GM12878 (cell line): ENCODE data around the gene IGFBP6.

ENCODE experiments used
- ASH2L ChIP-seq: fragments of 300-600, 200-600 bp; sonication (generic); IDR thresholded peaks from 2 replicates; pipeline ENCODE4 v1.6.1; 2017; ENCODE audit warnings: low read depth, mild to moderate bottlenecking, borderline replicate concordance
- CREB1 ChIP-seq: IDR thresholded peaks from 2 replicates; pipeline ENCODE4 v1.6.1; 2012; ENCODE audit warnings: low read depth, mild to moderate bottlenecking, inconsistent platforms
- EGR1 ChIP-seq, 2 experiments: IDR thresholded peaks; 1 replicate in 1 of 2; 2 replicates in 1 of 2; pipeline ENCODE4 v1.6.1; 2011 to 2012; ENCODE audit warnings: low read depth in 2 of 2, low read length in 2 of 2, borderline replicate concordance in 1 of 2, mild to moderate bottlenecking in 1 of 2, moderate library complexity in 1 of 2
- EP300 ChIP-seq, 2 experiments: fragments of 150-350 bp in 1 of 2; IDR thresholded peaks; 2 replicates each; pipeline ENCODE4 v1.6.1; 2011 to 2012; ENCODE audit warnings: low read depth in 2 of 2, low read length in 2 of 2, borderline replicate concordance in 1 of 2, improper control_type of control experiment in 1 of 2, inconsistent platforms in 1 of 2; ENCODE audit not compliant: control insufficient read depth in 1 of 2
- EZH2 ChIP-seq: IDR thresholded peaks from 2 replicates; pipeline ENCODE4 v1.6.1; 2012; ENCODE audit warnings: low read depth, mild to moderate bottlenecking, control low read depth, inconsistent platforms, low read length, borderline replicate concordance; ENCODE audit not compliant: control insufficient read depth
- POLR2A ChIP-seq: IDR thresholded peaks from 2 replicates; pipeline ENCODE4 v1.6.1; 2011; ENCODE audit warnings: low read depth, mild to moderate bottlenecking, low read length
- RAD21 ChIP-seq: IDR thresholded peaks from 2 replicates; pipeline ENCODE4 v1.6.1; 2011; ENCODE audit warnings: mild to moderate bottlenecking, low read depth, low read length, moderate library complexity; ENCODE audit not compliant: insufficient read depth
- RCOR1 ChIP-seq: conservative IDR thresholded peaks from 2 replicates; pipeline ENCODE4 v1.6.1; 2012; ENCODE audit warnings: low read depth, low read length, improper control_type of control experiment
- SIN3A ChIP-seq: IDR thresholded peaks from 2 replicates; pipeline ENCODE4 v1.6.1; 2012; ENCODE audit warnings: low read depth, low read length, improper control_type of control experiment
- SMARCA5 ChIP-seq: fragments of 450-650 bp; IDR thresholded peaks from 2 replicates; pipeline ENCODE4 v1.6.1; 2017; ENCODE audit warnings: mild to moderate bottlenecking
- SP1 ChIP-seq: IDR thresholded peaks from one replicate; pipeline ENCODE4 v1.6.1; 2011; ENCODE audit warnings: low read depth, low read length
- SRF ChIP-seq, 2 experiments: IDR thresholded peaks; 2 replicates each; pipeline ENCODE4 v1.6.1; 2011; ENCODE audit warnings: low read depth in 2 of 2, low read length in 2 of 2, mild to moderate bottlenecking in 1 of 2, moderate library complexity in 1 of 2
- TF ChIP-seq, protein P1 (sequence below): fragments of 450-650 bp; IDR thresholded peaks from 2 replicates; pipeline ENCODE4 v1.6.1; 2017; ENCODE audit warnings: mild to moderate bottlenecking, moderate library complexity
- TF ChIP-seq, protein P2 (sequence below), 3 experiments: IDR thresholded peaks in 2 of 3; conservative IDR thresholded peaks in 1 of 3; 2 replicates each; pipeline ENCODE4 v1.5.1; 2011; ENCODE audit warnings: low read depth in 3 of 3, low read length in 3 of 3, mild to moderate bottlenecking in 3 of 3, control low read depth in 2 of 3, moderate library complexity in 2 of 3, inconsistent platforms in 1 of 3, mixed read lengths in 1 of 3; ENCODE audit not compliant: control insufficient read depth in 2 of 3, insufficient read depth in 1 of 3; ENCODE audit errors: extremely low read depth in 1 of 3

DNA sequence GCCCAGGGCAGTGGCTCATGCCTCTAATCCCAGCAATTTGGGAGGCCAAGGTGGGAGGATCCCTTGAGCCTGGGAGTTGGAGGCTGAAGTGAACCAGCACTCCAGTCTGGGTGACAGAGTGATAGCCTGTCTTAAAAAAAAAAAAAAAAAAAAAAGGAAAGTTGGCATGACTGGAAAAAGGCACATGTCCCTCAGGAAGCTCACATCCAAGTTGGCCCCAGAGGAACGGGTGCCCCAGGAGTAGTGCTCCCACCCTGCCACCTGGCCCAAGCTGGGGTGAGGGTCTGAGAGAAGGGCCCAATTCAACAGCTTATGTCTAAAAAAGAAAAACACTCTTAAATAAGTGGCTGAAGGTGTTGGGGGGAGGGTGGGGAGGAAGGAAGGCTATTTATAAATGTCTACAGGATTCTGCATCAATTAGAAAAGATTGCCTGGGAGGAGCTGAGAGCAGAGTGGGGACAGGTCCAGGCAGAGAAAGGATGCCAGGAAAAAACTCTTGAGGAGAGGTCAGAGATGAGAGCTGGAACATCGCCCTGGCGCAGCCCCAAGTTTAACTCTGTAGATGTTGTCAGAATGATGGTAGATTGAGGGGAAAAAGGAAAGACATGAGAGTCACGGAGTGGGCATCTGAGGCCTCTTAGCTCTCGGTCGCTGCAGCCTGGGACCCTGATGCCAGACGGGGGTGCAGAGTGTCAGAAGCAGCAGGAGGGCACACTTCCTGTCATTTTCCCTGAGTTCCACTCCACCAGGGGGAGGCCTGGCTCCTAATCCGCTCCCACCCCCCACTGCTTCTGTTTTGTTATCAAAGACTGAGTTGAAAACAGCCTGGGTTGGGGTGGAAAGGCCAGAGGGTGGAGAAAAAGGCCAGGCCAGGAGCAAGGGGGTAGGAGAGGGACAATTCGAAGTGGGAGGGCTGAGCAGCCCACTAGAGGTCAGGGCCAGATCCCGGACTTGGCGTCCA is 25.6 kb upstream of the IGFBP6 start:
- TF ChIP-seq ASH2L: no peak
- no peak for TF ChIP-seq SMARCA5
- TF ChIP-seq, protein P1, sequence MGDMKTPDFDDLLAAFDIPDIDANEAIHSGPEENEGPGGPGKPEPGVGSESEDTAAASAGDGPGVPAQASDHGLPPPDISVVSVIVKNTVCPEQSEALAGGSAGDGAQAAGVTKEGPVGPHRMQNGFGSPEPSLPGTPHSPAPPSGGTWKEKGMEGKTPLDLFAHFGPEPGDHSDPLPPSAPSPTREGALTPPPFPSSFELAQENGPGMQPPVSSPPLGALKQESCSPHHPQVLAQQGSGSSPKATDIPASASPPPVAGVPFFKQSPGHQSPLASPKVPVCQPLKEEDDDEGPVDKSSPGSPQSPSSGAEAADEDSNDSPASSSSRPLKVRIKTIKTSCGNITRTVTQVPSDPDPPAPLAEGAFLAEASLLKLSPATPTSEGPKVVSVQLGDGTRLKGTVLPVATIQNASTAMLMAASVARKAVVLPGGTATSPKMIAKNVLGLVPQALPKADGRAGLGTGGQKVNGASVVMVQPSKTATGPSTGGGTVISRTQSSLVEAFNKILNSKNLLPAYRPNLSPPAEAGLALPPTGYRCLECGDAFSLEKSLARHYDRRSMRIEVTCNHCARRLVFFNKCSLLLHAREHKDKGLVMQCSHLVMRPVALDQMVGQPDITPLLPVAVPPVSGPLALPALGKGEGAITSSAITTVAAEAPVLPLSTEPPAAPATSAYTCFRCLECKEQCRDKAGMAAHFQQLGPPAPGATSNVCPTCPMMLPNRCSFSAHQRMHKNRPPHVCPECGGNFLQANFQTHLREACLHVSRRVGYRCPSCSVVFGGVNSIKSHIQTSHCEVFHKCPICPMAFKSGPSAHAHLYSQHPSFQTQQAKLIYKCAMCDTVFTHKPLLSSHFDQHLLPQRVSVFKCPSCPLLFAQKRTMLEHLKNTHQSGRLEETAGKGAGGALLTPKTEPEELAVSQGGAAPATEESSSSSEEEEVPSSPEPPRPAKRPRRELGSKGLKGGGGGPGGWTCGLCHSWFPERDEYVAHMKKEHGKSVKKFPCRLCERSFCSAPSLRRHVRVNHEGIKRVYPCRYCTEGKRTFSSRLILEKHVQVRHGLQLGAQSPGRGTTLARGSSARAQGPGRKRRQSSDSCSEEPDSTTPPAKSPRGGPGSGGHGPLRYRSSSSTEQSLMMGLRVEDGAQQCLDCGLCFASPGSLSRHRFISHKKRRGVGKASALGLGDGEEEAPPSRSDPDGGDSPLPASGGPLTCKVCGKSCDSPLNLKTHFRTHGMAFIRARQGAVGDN: no peak
- no peak for TF ChIP-seq EP300 (IDR thresholded peaks at IDR 0.05; ENCODE audit: borderline replicate concordance in 1 of 2, control insufficient read depth in 1 of 2, low read depth in 2 of 2, low read length in 2 of 2)
- TF ChIP-seq SRF (IDR thresholded peaks at IDR 0.05; ENCODE audit: low read depth in 2 of 2, low read length in 2 of 2): no peak
- TF ChIP-seq RCOR1: no peak
- TF ChIP-seq SP1: no peak
- TF ChIP-seq, protein P2, sequence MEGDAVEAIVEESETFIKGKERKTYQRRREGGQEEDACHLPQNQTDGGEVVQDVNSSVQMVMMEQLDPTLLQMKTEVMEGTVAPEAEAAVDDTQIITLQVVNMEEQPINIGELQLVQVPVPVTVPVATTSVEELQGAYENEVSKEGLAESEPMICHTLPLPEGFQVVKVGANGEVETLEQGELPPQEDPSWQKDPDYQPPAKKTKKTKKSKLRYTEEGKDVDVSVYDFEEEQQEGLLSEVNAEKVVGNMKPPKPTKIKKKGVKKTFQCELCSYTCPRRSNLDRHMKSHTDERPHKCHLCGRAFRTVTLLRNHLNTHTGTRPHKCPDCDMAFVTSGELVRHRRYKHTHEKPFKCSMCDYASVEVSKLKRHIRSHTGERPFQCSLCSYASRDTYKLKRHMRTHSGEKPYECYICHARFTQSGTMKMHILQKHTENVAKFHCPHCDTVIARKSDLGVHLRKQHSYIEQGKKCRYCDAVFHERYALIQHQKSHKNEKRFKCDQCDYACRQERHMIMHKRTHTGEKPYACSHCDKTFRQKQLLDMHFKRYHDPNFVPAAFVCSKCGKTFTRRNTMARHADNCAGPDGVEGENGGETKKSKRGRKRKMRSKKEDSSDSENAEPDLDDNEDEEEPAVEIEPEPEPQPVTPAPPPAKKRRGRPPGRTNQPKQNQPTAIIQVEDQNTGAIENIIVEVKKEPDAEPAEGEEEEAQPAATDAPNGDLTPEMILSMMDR (IDR thresholded peaks at IDR 0.05 in 2 of 3, conservative IDR thresholded peaks at IDR 0.05 in 1 of 3; ENCODE audit: control insufficient read depth in 2 of 3, extremely low read depth in 1 of 3, insufficient read depth in 1 of 3, low read depth in 3 of 3, low read length in 3 of 3): no peak
- no peak for TF ChIP-seq SIN3A
- TF ChIP-seq EGR1 (IDR thresholded peaks at IDR 0.05; ENCODE audit: borderline replicate concordance in 1 of 2, low read depth in 2 of 2, low read length in 2 of 2): no peak
- TF ChIP-seq EZH2: no peak
- no peak for TF ChIP-seq RAD21
- TF ChIP-seq CREB1: no peak
- no peak for TF ChIP-seq POLR2A
